Transverse colon (tissue), 3 donors: ENCODE data around the gene NBEA.

Experiments
- EP300 ChIP-seq: sonication (generic); formaldehyde crosslinking; IDR thresholded peaks from one replicate; pipeline ENCODE4 v1.6.1; 2017; ENCODE audit warnings: antibody characterized with exemption, low read depth
- POLR2A ChIP-seq: fragments of 450-650 bp; IDR thresholded peaks from one replicate; pipeline ENCODE4 v1.6.1; 2016; ENCODE audit warnings: antibody characterized with exemption, mild to moderate bottlenecking, moderate library complexity
- TF ChIP-seq, protein P1 (sequence below), 5 experiments: fragments of 200-600 bp in 3 of 5; fragments of 450-650 bp in 2 of 5; sonication (generic) in 3 of 5; IDR thresholded peaks; 1 replicate in 2 of 5; 2 replicates in 3 of 5; pipeline ENCODE4 v1.5.1; 2016 to 2017; ENCODE audit warnings: antibody characterized with exemption in 5 of 5, inconsistent platforms in 3 of 5, mild to moderate bottlenecking in 2 of 5, moderate library complexity in 1 of 5

DNA sequence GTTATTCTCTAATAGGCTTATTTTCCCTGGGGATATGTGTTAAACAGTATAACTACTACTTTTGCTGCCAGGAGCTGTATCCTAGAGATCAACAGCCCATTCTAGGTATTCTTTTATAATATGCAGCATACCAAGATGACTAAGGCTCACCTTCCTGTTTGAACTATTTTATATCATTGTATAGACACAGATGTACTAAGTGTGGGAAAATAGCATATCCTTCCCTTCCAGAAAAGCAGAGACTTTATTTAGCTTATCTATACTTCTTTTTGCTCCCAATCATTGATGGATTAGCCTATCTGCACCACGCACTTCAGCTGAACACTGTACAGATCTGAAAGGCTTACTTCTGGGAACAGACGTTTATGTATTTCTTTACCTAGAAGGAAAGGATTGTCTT, 451.8 kb downstream of the NBEA start:
- TF ChIP-seq, protein P1, sequence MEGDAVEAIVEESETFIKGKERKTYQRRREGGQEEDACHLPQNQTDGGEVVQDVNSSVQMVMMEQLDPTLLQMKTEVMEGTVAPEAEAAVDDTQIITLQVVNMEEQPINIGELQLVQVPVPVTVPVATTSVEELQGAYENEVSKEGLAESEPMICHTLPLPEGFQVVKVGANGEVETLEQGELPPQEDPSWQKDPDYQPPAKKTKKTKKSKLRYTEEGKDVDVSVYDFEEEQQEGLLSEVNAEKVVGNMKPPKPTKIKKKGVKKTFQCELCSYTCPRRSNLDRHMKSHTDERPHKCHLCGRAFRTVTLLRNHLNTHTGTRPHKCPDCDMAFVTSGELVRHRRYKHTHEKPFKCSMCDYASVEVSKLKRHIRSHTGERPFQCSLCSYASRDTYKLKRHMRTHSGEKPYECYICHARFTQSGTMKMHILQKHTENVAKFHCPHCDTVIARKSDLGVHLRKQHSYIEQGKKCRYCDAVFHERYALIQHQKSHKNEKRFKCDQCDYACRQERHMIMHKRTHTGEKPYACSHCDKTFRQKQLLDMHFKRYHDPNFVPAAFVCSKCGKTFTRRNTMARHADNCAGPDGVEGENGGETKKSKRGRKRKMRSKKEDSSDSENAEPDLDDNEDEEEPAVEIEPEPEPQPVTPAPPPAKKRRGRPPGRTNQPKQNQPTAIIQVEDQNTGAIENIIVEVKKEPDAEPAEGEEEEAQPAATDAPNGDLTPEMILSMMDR (IDR thresholded peaks at IDR 0.05) = no peak
- no peak for TF ChIP-seq EP300
- TF ChIP-seq POLR2A = no peak
